GM23338 (cell line): ENCODE data around the gene FTH1. TPM values are rescaled to one million over a fixed set of nuclear protein-coding genes. Genes with fewer than 3 reads are reported as not detected.
A peak's percentile ranks its signal among the peaks of the same experiment; 100 is the strongest.

Experiments
- ATAC-seq: fragments of 200-7000 bp; cut with Tn5 transposase; 3 replicates; pipeline ENCODE4 v1.9.1; 2020
- DNase-seq: peaks from one replicate; pipeline ENCODE4 v3.0.0-alpha.2; 2015; ENCODE audit warnings: low spot score
- H2AFZ ChIP-seq: fragments of 200-600 bp; sonication (generic); 2 replicates; pipeline ENCODE4 v1.8.0; 2016; ENCODE audit warnings: antibody characterized with exemption, mild to moderate bottlenecking, moderate library complexity
- H3F3A ChIP-seq: fragments of 200-600 bp; sonication (generic); replicated peaks from 2 replicates; pipeline ENCODE4 v1.8.0; 2017; ENCODE audit warnings: antibody characterized with exemption, mixed run types, low read depth
- H3K27ac ChIP-seq: fragments of 200-600 bp; sonication (generic); 2 replicates; pipeline ENCODE4 v1.6.1; 2016; ENCODE audit warnings: low read depth
- H3K27me3 ChIP-seq: fragments of 200-600 bp; sonication (generic); 2 replicates; pipeline ENCODE4 v1.8.0; 2016; ENCODE audit warnings: mild to moderate bottlenecking, mixed run types, moderate library complexity; ENCODE audit not compliant: insufficient read depth
- H3K36me3 ChIP-seq: fragments of 200-600 bp; sonication (generic); 2 replicates; pipeline ENCODE4 v1.8.0; 2016; ENCODE audit warnings: mild to moderate bottlenecking; ENCODE audit not compliant: insufficient read depth
- H3K4me1 ChIP-seq: fragments of 200-600 bp; sonication (generic); 2 replicates; pipeline ENCODE4 v1.8.0; 2016; ENCODE audit warnings: mild to moderate bottlenecking, moderate library complexity; ENCODE audit not compliant: insufficient read depth
- H3K4me2 ChIP-seq: fragments of 200-600 bp; sonication (generic); 2 replicates; pipeline ENCODE4 v1.7.1; 2017; ENCODE audit warnings: mixed run types
- H3K4me3 ChIP-seq: fragments of 200-600 bp; sonication (generic); 2 replicates; pipeline ENCODE4 v1.6.1; 2016; ENCODE audit warnings: mixed run types
- H3K79me2 ChIP-seq: fragments of 200-600 bp; sonication (generic); replicated peaks from 2 replicates; pipeline ENCODE4 v1.8.0; 2017; ENCODE audit warnings: mild to moderate bottlenecking; ENCODE audit not compliant: insufficient read depth
- H3K9me2 ChIP-seq: fragments of 200-600 bp; sonication (generic); 2 replicates; pipeline ENCODE4 v1.8.0; 2017; ENCODE audit not compliant: insufficient read depth
- H4K20me1 ChIP-seq: fragments of 200-600 bp; sonication (generic); replicated peaks from 2 replicates; pipeline ENCODE4 v1.8.0; 2017; ENCODE audit warnings: mild to moderate bottlenecking; ENCODE audit not compliant: insufficient read depth
- H3K27ac Mint-ChIP-seq: 2 replicates; pipeline ENCODE4 v1.8.0; 2020; ENCODE audit warnings: inconsistent platforms, mild to moderate bottlenecking, moderate library complexity, mixed read lengths
- H3K27me3 Mint-ChIP-seq: 3 replicates; pipeline ENCODE4 v1.8.0; 2022; ENCODE audit warnings: low read depth, mild to moderate bottlenecking, moderate library complexity, mixed read lengths, inconsistent platforms; ENCODE audit not compliant: insufficient read depth, poor library complexity
- H3K36me3 Mint-ChIP-seq: 3 replicates; pipeline ENCODE4 v1.8.0; 2021; ENCODE audit warnings: low read depth, mild to moderate bottlenecking, inconsistent platforms, moderate library complexity, mixed read lengths
- H3K4me1 Mint-ChIP-seq: 3 replicates; pipeline ENCODE4 v1.8.0; 2020; ENCODE audit warnings: mild to moderate bottlenecking, inconsistent platforms, mixed read lengths
- H3K4me3 Mint-ChIP-seq: 3 replicates; pipeline ENCODE4 v1.8.0; 2021; ENCODE audit warnings: moderate library complexity, mild to moderate bottlenecking, inconsistent platforms, mixed read lengths
- H3K9me3 Mint-ChIP-seq: 3 replicates; pipeline ENCODE4 v1.8.0; 2020; ENCODE audit warnings: moderate library complexity, mild to moderate bottlenecking, inconsistent platforms, mixed read lengths
- EZH2 ChIP-seq: fragments of 200-600 bp; sonication (generic); IDR thresholded peaks from one replicate; pipeline ENCODE4 v1.8.0; 2017; ENCODE audit warnings: antibody characterized with exemption, mild to moderate bottlenecking, low read depth; ENCODE audit not compliant: unreplicated experiment
- JUNB ChIP-seq: IDR thresholded peaks from one replicate; pipeline ENCODE4 v1.6.1; 2016; ENCODE audit warnings: antibody characterized with exemption; ENCODE audit not compliant: unreplicated experiment
- STAT1 ChIP-seq: IDR thresholded peaks from one replicate; pipeline ENCODE4 v1.6.1; 2016; ENCODE audit warnings: antibody characterized with exemption; ENCODE audit not compliant: unreplicated experiment
- polyA plus RNA-seq: library from polyadenylated mRNA; unstranded; fragments of >200 nt; fragmentation: Nextera tagmentation; extraction: Ambion mirVana; gene quantifications from 2 replicates; pipeline ENCODE4 v1.2.1, GENCODE V29; 2016
- total RNA-seq: library from RNA; depleted of rRNA; stranded (reverse); fragments of >200 nt; shearing (Covaris generic); gene quantifications from 2 replicates; pipeline ENCODE4 v1.2.3, GENCODE V29; 2014
- TF ChIP-seq, protein P1 (sequence below): IDR thresholded peaks from one replicate; pipeline ENCODE4 v1.6.1; 2018; ENCODE audit warnings: antibody characterized with exemption; ENCODE audit not compliant: unreplicated experiment
- TF ChIP-seq, protein P2 (sequence below): fragments of 250-450 bp; sonication (Bioruptor Pico); IDR thresholded peaks from 2 replicates; pipeline ENCODE4 v1.5.0; 2020; ENCODE audit warnings: mild to moderate bottlenecking, moderate library complexity
- TF ChIP-seq, protein P3 (sequence below), 2 experiments: fragments of 200-600 bp in 1 of 2; sonication (generic) in 1 of 2; conservative IDR thresholded peaks; 2 replicates each; pipeline versions ENCODE4 v1.5.1 to v1.6.1; 2016 to 2017; ENCODE audit warnings: antibody characterized with exemption in 2 of 2, low read depth in 2 of 2, mild to moderate bottlenecking in 2 of 2, moderate library complexity in 1 of 2

FTH1 gene
- total and polyA plus RNA-seq, 2 experiments from 2014 or later = 718 to 2,750 TPM

DNA sequence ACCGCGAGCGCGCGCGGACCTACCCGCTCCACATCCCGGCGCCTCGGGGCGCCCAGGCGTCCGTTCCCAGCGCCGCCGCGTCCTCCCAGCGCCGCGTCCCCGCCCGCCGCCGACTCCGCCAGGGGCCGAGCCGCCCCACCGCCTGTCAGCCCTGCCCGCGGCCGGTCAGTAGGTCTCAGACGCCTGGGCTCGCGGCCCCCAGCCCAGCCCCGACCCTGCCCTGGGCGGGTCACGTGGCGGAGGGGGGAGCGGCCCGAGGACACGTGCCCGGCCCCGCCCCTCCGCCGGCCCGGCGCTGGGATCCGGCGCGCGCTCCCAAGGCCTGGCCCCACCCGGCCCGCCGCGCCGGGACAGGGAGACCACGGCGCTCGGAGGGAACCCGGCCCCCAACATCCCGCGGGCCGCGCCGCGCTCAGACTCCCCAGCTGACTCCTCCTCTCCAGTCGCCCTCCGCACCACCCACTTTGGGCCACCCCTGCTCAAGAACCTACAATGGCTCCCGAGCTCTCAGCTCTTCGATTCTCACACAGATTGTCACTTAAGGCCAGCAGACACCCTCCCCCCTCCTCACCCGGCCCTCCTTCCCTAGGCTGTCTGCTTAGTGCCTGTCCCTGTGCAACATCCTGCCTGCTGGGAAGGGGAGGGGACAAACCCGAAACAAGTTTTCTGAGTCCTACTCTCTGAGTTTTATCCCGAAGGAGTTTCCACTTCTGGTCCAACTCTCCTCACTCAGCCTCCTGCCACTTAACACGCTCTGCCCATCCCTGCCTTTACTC is 49.9 kb downstream of the FTH1 start, which contains the start of gene RAB3IL1:
RAB3IL1 (minus strand) TSS at position 233 of the 776 bp plus-strand sequence; CDS start at position 34, 199 bp downstream.
- no peaks in the 10 kb centered on the region for H3K79me2 ChIP-seq
- peaks cover 11% of the 10 kb centered on the region; the same call in 2 of the 3 replicates for H3K4me1 Mint-ChIP-seq
- H3K27me3 Mint-ChIP-seq = peaks cover 35% of the 10 kb centered on the region
- peaks cover 23% of the 10 kb centered on the region for H3K27me3 ChIP-seq
- H3K4me3 ChIP-seq = peak within 1 kb of the TSS; percentile 61
- H3K27ac Mint-ChIP-seq = no peak within 1 kb of the TSS
- no peaks in the 10 kb centered on the region; the same call in 2 of the 3 replicates for H3K36me3 Mint-ChIP-seq
- peak within 1 kb of the TSS; percentile 86 for H2AFZ ChIP-seq
- ATAC-seq (peak; percentile 82), DNase-seq (peak; percentile 81)
- H3K4me3 Mint-ChIP-seq = peak within 1 kb of the TSS; percentile 77
- no peaks in the 10 kb centered on the region for H3K36me3 ChIP-seq
- TF ChIP-seq STAT1 = no peak
- TF ChIP-seq JUNB = no peak
- TF ChIP-seq, protein P1, sequence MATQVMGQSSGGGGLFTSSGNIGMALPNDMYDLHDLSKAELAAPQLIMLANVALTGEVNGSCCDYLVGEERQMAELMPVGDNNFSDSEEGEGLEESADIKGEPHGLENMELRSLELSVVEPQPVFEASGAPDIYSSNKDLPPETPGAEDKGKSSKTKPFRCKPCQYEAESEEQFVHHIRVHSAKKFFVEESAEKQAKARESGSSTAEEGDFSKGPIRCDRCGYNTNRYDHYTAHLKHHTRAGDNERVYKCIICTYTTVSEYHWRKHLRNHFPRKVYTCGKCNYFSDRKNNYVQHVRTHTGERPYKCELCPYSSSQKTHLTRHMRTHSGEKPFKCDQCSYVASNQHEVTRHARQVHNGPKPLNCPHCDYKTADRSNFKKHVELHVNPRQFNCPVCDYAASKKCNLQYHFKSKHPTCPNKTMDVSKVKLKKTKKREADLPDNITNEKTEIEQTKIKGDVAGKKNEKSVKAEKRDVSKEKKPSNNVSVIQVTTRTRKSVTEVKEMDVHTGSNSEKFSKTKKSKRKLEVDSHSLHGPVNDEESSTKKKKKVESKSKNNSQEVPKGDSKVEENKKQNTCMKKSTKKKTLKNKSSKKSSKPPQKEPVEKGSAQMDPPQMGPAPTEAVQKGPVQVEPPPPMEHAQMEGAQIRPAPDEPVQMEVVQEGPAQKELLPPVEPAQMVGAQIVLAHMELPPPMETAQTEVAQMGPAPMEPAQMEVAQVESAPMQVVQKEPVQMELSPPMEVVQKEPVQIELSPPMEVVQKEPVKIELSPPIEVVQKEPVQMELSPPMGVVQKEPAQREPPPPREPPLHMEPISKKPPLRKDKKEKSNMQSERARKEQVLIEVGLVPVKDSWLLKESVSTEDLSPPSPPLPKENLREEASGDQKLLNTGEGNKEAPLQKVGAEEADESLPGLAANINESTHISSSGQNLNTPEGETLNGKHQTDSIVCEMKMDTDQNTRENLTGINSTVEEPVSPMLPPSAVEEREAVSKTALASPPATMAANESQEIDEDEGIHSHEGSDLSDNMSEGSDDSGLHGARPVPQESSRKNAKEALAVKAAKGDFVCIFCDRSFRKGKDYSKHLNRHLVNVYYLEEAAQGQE = no peak
- TF ChIP-seq, protein P2, sequence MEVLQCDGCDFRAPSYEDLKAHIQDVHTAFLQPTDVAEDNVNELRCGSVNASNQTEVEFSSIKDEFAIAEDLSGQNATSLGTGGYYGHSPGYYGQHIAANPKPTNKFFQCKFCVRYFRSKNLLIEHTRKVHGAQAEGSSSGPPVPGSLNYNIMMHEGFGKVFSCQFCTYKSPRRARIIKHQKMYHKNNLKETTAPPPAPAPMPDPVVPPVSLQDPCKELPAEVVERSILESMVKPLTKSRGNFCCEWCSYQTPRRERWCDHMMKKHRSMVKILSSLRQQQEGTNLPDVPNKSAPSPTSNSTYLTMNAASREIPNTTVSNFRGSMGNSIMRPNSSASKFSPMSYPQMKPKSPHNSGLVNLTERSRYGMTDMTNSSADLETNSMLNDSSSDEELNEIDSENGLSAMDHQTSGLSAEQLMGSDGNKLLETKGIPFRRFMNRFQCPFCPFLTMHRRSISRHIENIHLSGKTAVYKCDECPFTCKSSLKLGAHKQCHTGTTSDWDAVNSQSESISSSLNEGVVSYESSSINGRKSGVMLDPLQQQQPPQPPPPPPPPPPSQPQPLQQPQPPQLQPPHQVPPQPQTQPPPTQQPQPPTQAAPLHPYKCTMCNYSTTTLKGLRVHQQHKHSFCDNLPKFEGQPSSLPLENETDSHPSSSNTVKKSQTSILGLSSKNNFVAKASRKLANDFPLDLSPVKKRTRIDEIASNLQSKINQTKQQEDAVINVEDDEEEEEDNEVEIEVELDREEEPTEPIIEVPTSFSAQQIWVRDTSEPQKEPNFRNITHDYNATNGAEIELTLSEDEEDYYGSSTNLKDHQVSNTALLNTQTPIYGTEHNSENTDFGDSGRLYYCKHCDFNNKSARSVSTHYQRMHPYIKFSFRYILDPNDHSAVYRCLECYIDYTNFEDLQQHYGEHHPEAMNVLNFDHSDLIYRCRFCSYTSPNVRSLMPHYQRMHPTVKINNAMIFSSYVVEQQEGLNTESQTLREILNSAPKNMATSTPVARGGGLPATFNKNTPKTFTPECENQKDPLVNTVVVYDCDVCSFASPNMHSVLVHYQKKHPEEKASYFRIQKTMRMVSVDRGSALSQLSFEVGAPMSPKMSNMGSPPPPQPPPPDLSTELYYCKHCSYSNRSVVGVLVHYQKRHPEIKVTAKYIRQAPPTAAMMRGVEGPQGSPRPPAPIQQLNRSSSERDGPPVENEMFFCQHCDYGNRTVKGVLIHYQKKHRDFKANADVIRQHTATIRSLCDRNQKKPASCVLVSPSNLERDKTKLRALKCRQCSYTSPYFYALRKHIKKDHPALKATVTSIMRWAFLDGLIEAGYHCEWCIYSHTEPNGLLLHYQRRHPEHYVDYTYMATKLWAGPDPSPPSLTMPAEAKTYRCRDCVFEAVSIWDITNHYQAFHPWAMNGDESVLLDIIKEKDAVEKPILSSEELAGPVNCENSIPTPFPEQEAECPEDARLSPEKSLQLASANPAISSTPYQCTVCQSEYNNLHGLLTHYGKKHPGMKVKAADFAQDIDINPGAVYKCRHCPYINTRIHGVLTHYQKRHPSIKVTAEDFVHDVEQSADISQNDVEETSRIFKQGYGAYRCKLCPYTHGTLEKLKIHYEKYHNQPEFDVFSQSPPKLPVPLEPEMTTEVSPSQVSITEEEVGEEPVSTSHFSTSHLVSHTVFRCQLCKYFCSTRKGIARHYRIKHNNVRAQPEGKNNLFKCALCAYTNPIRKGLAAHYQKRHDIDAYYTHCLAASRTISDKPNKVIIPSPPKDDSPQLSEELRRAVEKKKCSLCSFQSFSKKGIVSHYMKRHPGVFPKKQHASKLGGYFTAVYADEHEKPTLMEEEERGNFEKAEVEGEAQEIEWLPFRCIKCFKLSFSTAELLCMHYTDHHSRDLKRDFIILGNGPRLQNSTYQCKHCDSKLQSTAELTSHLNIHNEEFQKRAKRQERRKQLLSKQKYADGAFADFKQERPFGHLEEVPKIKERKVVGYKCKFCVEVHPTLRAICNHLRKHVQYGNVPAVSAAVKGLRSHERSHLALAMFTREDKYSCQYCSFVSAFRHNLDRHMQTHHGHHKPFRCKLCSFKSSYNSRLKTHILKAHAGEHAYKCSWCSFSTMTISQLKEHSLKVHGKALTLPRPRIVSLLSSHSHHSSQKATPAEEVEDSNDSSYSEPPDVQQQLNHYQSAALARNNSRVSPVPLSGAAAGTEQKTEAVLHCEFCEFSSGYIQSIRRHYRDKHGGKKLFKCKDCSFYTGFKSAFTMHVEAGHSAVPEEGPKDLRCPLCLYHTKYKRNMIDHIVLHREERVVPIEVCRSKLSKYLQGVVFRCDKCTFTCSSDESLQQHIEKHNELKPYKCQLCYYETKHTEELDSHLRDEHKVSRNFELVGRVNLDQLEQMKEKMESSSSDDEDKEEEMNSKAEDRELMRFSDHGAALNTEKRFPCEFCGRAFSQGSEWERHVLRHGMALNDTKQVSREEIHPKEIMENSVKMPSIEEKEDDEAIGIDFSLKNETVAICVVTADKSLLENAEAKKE (CRISPR knock-in tag) = no peak
- TF ChIP-seq EZH2 = no peak
- TF ChIP-seq, protein P3, sequence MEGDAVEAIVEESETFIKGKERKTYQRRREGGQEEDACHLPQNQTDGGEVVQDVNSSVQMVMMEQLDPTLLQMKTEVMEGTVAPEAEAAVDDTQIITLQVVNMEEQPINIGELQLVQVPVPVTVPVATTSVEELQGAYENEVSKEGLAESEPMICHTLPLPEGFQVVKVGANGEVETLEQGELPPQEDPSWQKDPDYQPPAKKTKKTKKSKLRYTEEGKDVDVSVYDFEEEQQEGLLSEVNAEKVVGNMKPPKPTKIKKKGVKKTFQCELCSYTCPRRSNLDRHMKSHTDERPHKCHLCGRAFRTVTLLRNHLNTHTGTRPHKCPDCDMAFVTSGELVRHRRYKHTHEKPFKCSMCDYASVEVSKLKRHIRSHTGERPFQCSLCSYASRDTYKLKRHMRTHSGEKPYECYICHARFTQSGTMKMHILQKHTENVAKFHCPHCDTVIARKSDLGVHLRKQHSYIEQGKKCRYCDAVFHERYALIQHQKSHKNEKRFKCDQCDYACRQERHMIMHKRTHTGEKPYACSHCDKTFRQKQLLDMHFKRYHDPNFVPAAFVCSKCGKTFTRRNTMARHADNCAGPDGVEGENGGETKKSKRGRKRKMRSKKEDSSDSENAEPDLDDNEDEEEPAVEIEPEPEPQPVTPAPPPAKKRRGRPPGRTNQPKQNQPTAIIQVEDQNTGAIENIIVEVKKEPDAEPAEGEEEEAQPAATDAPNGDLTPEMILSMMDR (conservative IDR thresholded peaks at IDR 0.05; ENCODE audit: low read depth in 2 of 2) = no peak
- peaks cover 5% of the 10 kb centered on the region for H3K4me1 ChIP-seq
- no peak within 1 kb of the TSS for H3K27ac ChIP-seq
- H4K20me1 ChIP-seq = no peaks in the 10 kb centered on the region
- H3K9me3 Mint-ChIP-seq = no peaks in the 10 kb centered on the region; the same call in 2 of the 3 replicates
- H3F3A ChIP-seq = no peaks in the 10 kb centered on the region
- no peaks in the 10 kb centered on the region for H3K9me2 ChIP-seq
- H3K4me2 ChIP-seq = peak within 1 kb of the TSS; percentile 86
